ENCODE measurements around the gene CACYBP. TPM values are rescaled to one million over a fixed set of nuclear protein-coding genes. Genes with fewer than 3 reads are reported as not detected.

The CACYBP gene
- total RNA-seq, 1 experiment from 2014 or later, result 202 TPM

GRCh38 chr1:174956976-174957375 lies 42.8 kb upstream of the CACYBP start:
- H3K79me2 ChIP-seq (ENCODE audit: insufficient read depth, low read length), result no peaks in the 10 kb centered on the region; the same call in 1 of the 2 replicates
- H4K91ac ChIP-seq (ENCODE audit: insufficient read length, low read depth, low read length), result no peak overlapping the region
- H2BK20ac ChIP-seq (ENCODE audit: low read depth, low read length, poor library complexity, severe bottlenecking), result no peak overlapping the region
- no peak overlapping the region for H3K14ac ChIP-seq (ENCODE audit: insufficient read depth, low read length)
- no peaks in the 10 kb centered on the region for H4K20me1 ChIP-seq (ENCODE audit: control insufficient read depth, insufficient read depth, insufficient read length)
- no peak for DNase-seq
- H2BK120ac ChIP-seq (ENCODE audit: low read depth, low read length, poor library complexity, severe bottlenecking), result no peak overlapping the region
- H2AK5ac ChIP-seq (ENCODE audit: insufficient read length, low read length), result no peak overlapping the region
- H3T11ph ChIP-seq (ENCODE audit: low read length), result no peak overlapping the region
- H3K23me2 ChIP-seq (ENCODE audit: insufficient read length, low read depth, low read length, poor library complexity, severe bottlenecking), result no peaks in the 10 kb centered on the region
- H3K4me3 Mint-ChIP-seq, result no peak overlapping the region
- H3K4me1 ChIP-seq (ENCODE audit: insufficient read depth, low read length), result no peaks in the 10 kb centered on the region; the same call in 1 of the 2 replicates
- peaks cover 3% of the 10 kb centered on the region for H3K79me1 ChIP-seq (ENCODE audit: insufficient read depth, low read depth, low read length, poor library complexity, severe bottlenecking)
- no peaks in the 10 kb centered on the region for H3K27me3 Mint-ChIP-seq (ENCODE audit: low read depth)
- no peak overlapping the region for H2BK15ac ChIP-seq (ENCODE audit: low read depth, low read length)
- H3K18ac ChIP-seq (ENCODE audit: insufficient read length, low read depth, low read length), result no peak overlapping the region
- no peak overlapping the region for H2BK12ac ChIP-seq (ENCODE audit: insufficient read length, low read depth, low read length)
- no peak overlapping the region for H3K4ac ChIP-seq (ENCODE audit: low read depth, low read length)
- H3K27me3 ChIP-seq (ENCODE audit: insufficient read depth, low read length), result no peaks in the 10 kb centered on the region
- H3K27ac Mint-ChIP-seq, result peak overlapping the region in 1 of 3 experiments; percentile 38; a peak in 1 of 7 replicates
- H3K9me3 ChIP-seq (ENCODE audit: control insufficient read depth, low read depth, low read length), result no peaks in the 10 kb centered on the region
- H3K4me2 ChIP-seq (ENCODE audit: insufficient read depth, insufficient read length, low read length), result no peak overlapping the region
- H3K23ac ChIP-seq (ENCODE audit: insufficient read length, low read depth, low read length), result no peak overlapping the region
- no peak for TF ChIP-seq CTCF (conservative IDR thresholded peaks at IDR 0.05)
- no peak overlapping the region for H3K56ac ChIP-seq (ENCODE audit: insufficient read length, low read depth, low read length)
- H3K27ac ChIP-seq (ENCODE audit: insufficient read length, low read depth, low read length), result no peak overlapping the region
- H4K8ac ChIP-seq (replicated peaks; ENCODE audit: insufficient read length, low read depth, low read length), result no peak overlapping the region
- H2AFZ ChIP-seq (ENCODE audit: low read length), result no peak overlapping the region
- no peaks in the 10 kb centered on the region for H3K9me3 Mint-ChIP-seq
- H3K9ac ChIP-seq (ENCODE audit: extremely low read depth, insufficient read length, low read length), result no peak overlapping the region
- no peak overlapping the region for H2BK5ac ChIP-seq (ENCODE audit: insufficient read length, low read length)
- no peak overlapping the region for H4K5ac ChIP-seq (ENCODE audit: insufficient read length, low read depth, low read length)
- peaks cover 16 to 57% (median 47%) of the 10 kb centered on the region in 3 experiments; a peak in 6 of 7 replicates for H3K36me3 Mint-ChIP-seq (ENCODE audit: insufficient read depth in 1 of 3, low read depth in 3 of 3)
- H3K4me1 Mint-ChIP-seq, result peaks cover 15 to 19% of the 10 kb centered on the region in 2 experiments

Measured in H9 (cell line).